Measurements from ENCODE around the gene AUP1. TPM values are rescaled to one million over a fixed set of nuclear protein-coding genes. Genes with fewer than 3 reads are reported as not detected.

The AUP1 gene
- total and polyA plus RNA-seq, 9 of the 15 experiments (the other 6 are each of a cell fraction or from before 2014, with no cell fraction given): 70.7 to 245 (median 165) TPM

- no peak for TF ChIP-seq ASH1L (IDR thresholded peaks at IDR 0.05; ENCODE audit: borderline replicate concordance, low read depth, partially characterized antibody)
- TF ChIP-seq GABPB2 (CRISPR knock-in tag; conservative IDR thresholded peaks at IDR 0.05): no peak
- peak; percentile 100 for TF ChIP-seq CREB1 (IDR thresholded peaks at IDR 0.05)
- TF ChIP-seq CREB1 (CRISPR knock-in tag; IDR thresholded peaks at IDR 0.05): peak; percentile 98
- TF ChIP-seq CXXC5 (CRISPR knock-in tag; IDR thresholded peaks at IDR 0.05): peak; percentile 47
- TF ChIP-seq ZKSCAN1 (IDR thresholded peaks at IDR 0.05; ENCODE audit: low read depth, low read length): no peak
- TF ChIP-seq SIN3B (IDR thresholded peaks at IDR 0.05; ENCODE audit: low read depth): no peak
- TF ChIP-seq ZSCAN32 (CRISPR knock-in tag; IDR thresholded peaks at IDR 0.05): no peak
- TF ChIP-seq GTF2F1 (IDR thresholded peaks at IDR 0.05; ENCODE audit: low read depth, low read length): no peak
- no peak for TF ChIP-seq ZEB2 (IDR thresholded peaks at IDR 0.05)
- 0 out of 4 replicates have a peak, but pooled peaks of 1 of the 2 experiments have one; percentile 23 for TF ChIP-seq BCLAF1 (IDR thresholded peaks at IDR 0.05; ENCODE audit: borderline replicate concordance in 1 of 2, control insufficient read depth in 1 of 2, low read depth in 2 of 2, low read length in 1 of 2)
- peak; percentile 59; the same call in 1 of the 2 replicates for TF ChIP-seq ZNF766 (CRISPR knock-in tag; conservative IDR thresholded peaks at IDR 0.05)
- TF ChIP-seq RB1 (IDR thresholded peaks at IDR 0.05; ENCODE audit: low read depth): peak; percentile 97
- no peak for TF ChIP-seq ZZZ3 (IDR thresholded peaks at IDR 0.05)
- 0 out of 2 replicates have a peak, but pooled peaks have one; percentile 40 for TF ChIP-seq ZBTB9 (CRISPR knock-in tag; IDR thresholded peaks at IDR 0.05)
Observed at GRCh38 chr2:74553892-74554819, 24.6 kb upstream of the AUP1 start, which contains the start of the genes DOK1 and LOXL3 (continued).

Measured in K562 (cell line).